HG03469 (cell line): ENCODE data around the gene NBEAL2.

ENCODE experiments used
- ATAC-seq: cut with Tn5 transposase; IDR thresholded peaks from one replicate; pipeline ENCODE4 v1.9.1; 2021; ENCODE audit warnings: mild to moderate bottlenecking, moderate library complexity, moderate number of reproducible peaks; ENCODE audit not compliant: unreplicated experiment

The NBEAL2 gene

GRCh38 chr3:46984591-46985459 is 5.4 kb downstream of the NBEAL2 start:
- no peak for ATAC-seq

- ATAC-seq = no peak
Measured at GRCh38 chr3:46985588-46985987, 6.1 kb downstream of the NBEAL2 start.

GRCh38 chr3:46986055-46986730 is 6.7 kb downstream of the NBEAL2 start:
- ATAC-seq = no peak

GRCh38 chr3:46986782-46987310 is 7.4 kb downstream of the NBEAL2 start:
- ATAC-seq = no peak

GRCh38 chr3:46987319-46987742 is 7.9 kb downstream of the NBEAL2 start:
- no peak for ATAC-seq

GRCh38 chr3:46987743-46988401 is 8.4 kb downstream of the NBEAL2 start:
- no peak for ATAC-seq

GRCh38 chr3:46988616-46989015 is 9.2 kb downstream of the NBEAL2 start:
- no peak for ATAC-seq

- ATAC-seq = no peak
Measured at GRCh38 chr3:46989146-46989810, 9.8 kb downstream of the NBEAL2 start.

GRCh38 chr3:46990573-46991374 is 11.3 kb downstream of the NBEAL2 start:
- ATAC-seq = no peak

GRCh38 chr3:46991406-46992165 is 12.1 kb downstream of the NBEAL2 start:
- no peak for ATAC-seq

GRCh38 chr3:46992231-46992630 is 12.8 kb downstream of the NBEAL2 start:
- no peak for ATAC-seq

- no peak for ATAC-seq
Measured at GRCh38 chr3:46993292-46993691, 13.8 kb downstream of the NBEAL2 start.

- ATAC-seq = no peak
Measured at GRCh38 chr3:46993986-46994385, 14.5 kb downstream of the NBEAL2 start.

- ATAC-seq = no peak
Measured at GRCh38 chr3:46994801-46995731, 15.6 kb downstream of the NBEAL2 start.

- ATAC-seq = no peak
Measured at GRCh38 chr3:46995901-46996562, 16.6 kb downstream of the NBEAL2 start.

GRCh38 chr3:46996689-46997452 is 17.4 kb downstream of the NBEAL2 start:
- no peak for ATAC-seq
